ENCODE results near the gene GALR2. TPM values are rescaled to one million over a fixed set of nuclear protein-coding genes. Genes with fewer than 3 reads are reported as not detected.

The GALR2 gene
- total and polyA plus RNA-seq, 2 experiments from 2014 or later: 0.18 TPM; not detected in 1

GRCh38 chr17:76121932-76122430 lies 47.4 kb downstream of the GALR2 start:
- no peaks in the 10 kb centered on the region for H3K79me2 ChIP-seq (ENCODE audit: insufficient read depth)
- no peaks in the 10 kb centered on the region for H4K20me1 ChIP-seq (ENCODE audit: insufficient read depth)
- in situ Hi-C loops (cut with MboI): loop anchor here (5.0 kb wide), 1 partner anchor 165 kb away; no protein-coding TSS in a partner anchor
- H3K4me1 ChIP-seq (ENCODE audit: insufficient read depth): no peaks in the 10 kb centered on the region
- H2AFZ ChIP-seq: peak overlapping the region; percentile 96
- no peak overlapping the region for H3K27ac ChIP-seq
- TF ChIP-seq EZH2 (IDR thresholded peaks at IDR 0.05; ENCODE audit: insufficient read depth, poor library complexity, severe bottlenecking) (no peak), EZH2phosphoT487 (IDR thresholded peaks at IDR 0.05; ENCODE audit: insufficient read depth, low read depth) (no peak)
- no peaks in the 10 kb centered on the region for H3K9me2 ChIP-seq (ENCODE audit: insufficient read depth)
- WGBS, 2 experiments (ENCODE audit: low coverage in 1 of 2, low lambda C conversion rate in 2 of 2, missing lambda C conversion rate in 2 of 2): 38 to 42% methylated on average over 31 to 39 of the region's 42 CpGs
- H3K4me2 ChIP-seq (ENCODE audit: unreplicated experiment): peak overlapping the region; percentile 74
- no peaks in the 10 kb centered on the region for H3F3A ChIP-seq (ENCODE audit: insufficient read depth)
- H3K4me3 ChIP-seq: peak overlapping the region; percentile 47; the same call in 1 of the 2 replicates
- no peaks in the 10 kb centered on the region for H3K36me3 ChIP-seq (ENCODE audit: low read depth)
- H3K9ac ChIP-seq: peak overlapping the region; percentile 81
- no peaks in the 10 kb centered on the region for H3K27me3 ChIP-seq (replicated peaks; ENCODE audit: insufficient read depth)
- no peaks in the 10 kb centered on the region for H3K9me3 ChIP-seq (ENCODE audit: low read depth)
- peak; percentile 36 for DNase-seq

GRCh38 chr17:76122431-76123190 lies 48.0 kb downstream of the GALR2 start:
- Histone ChIP-seq H3K9ac (no peak overlapping the region), H3K9me2 (ENCODE audit: insufficient read depth) (no peaks in the 10 kb centered on the region), H3K27ac (no peak overlapping the region), H4K20me1 (ENCODE audit: insufficient read depth) (no peaks in the 10 kb centered on the region), H2AFZ (peak overlapping the region; percentile 96; the same call in 1 of the 2 replicates), H3K36me3 (ENCODE audit: low read depth) (no peaks in the 10 kb centered on the region), H3K27me3 (replicated peaks; ENCODE audit: insufficient read depth) (no peaks in the 10 kb centered on the region), H3K4me2 (ENCODE audit: unreplicated experiment) (no peak overlapping the region), H3K79me2 (ENCODE audit: insufficient read depth) (no peaks in the 10 kb centered on the region), H3K4me3 (no peak overlapping the region), H3F3A (ENCODE audit: insufficient read depth) (no peaks in the 10 kb centered on the region), H3K4me1 (ENCODE audit: insufficient read depth) (no peaks in the 10 kb centered on the region), H3K9me3 (ENCODE audit: low read depth) (no peaks in the 10 kb centered on the region)
- 90 to 91% methylated on average over 20 to 22 of the region's 24 CpGs for WGBS, 2 experiments (ENCODE audit: low coverage in 1 of 2, low lambda C conversion rate in 2 of 2, missing lambda C conversion rate in 2 of 2)
- in situ Hi-C loops (cut with MboI): loop anchor here (5.0 kb wide), 1 partner anchor 165 kb away; no protein-coding TSS in a partner anchor
- TF ChIP-seq EZH2 (IDR thresholded peaks at IDR 0.05; ENCODE audit: insufficient read depth, poor library complexity, severe bottlenecking): no peak
- TF ChIP-seq EZH2phosphoT487 (IDR thresholded peaks at IDR 0.05; ENCODE audit: insufficient read depth, low read depth): no peak
- DNase-seq: no peak

- H3K4me2 ChIP-seq (ENCODE audit: unreplicated experiment): no peak overlapping the region
- H3F3A ChIP-seq (ENCODE audit: insufficient read depth): no peaks in the 10 kb centered on the region
- H3K9me3 ChIP-seq (ENCODE audit: low read depth): no peaks in the 10 kb centered on the region
- no peaks in the 10 kb centered on the region for H3K4me1 ChIP-seq (ENCODE audit: insufficient read depth)
- no peaks in the 10 kb centered on the region for H3K27me3 ChIP-seq (replicated peaks; ENCODE audit: insufficient read depth)
- H3K79me2 ChIP-seq (ENCODE audit: insufficient read depth): no peaks in the 10 kb centered on the region
- no peak for TF ChIP-seq EZH2 (IDR thresholded peaks at IDR 0.05; ENCODE audit: insufficient read depth, poor library complexity, severe bottlenecking)
- no peak for TF ChIP-seq EZH2phosphoT487 (IDR thresholded peaks at IDR 0.05; ENCODE audit: insufficient read depth, low read depth)
- in situ Hi-C loops (cut with MboI): loop anchor here (5.0 kb wide), 1 partner anchor 164 kb away; no protein-coding TSS in a partner anchor
- no peaks in the 10 kb centered on the region for H3K9me2 ChIP-seq (ENCODE audit: insufficient read depth)
- no peak overlapping the region for H3K4me3 ChIP-seq
- no peak overlapping the region for H3K27ac ChIP-seq
- WGBS, 2 experiments (ENCODE audit: low coverage in 1 of 2, low lambda C conversion rate in 2 of 2, missing lambda C conversion rate in 2 of 2): 79 to 85% methylated on average over 5 of the region's 5 CpGs
- H3K36me3 ChIP-seq (ENCODE audit: low read depth): no peaks in the 10 kb centered on the region
- no peak for DNase-seq
- no peak overlapping the region for H3K9ac ChIP-seq
- H2AFZ ChIP-seq: no peak overlapping the region
- H4K20me1 ChIP-seq (ENCODE audit: insufficient read depth): no peaks in the 10 kb centered on the region
Observed at GRCh38 chr17:76123191-76123499, 48.6 kb downstream of the GALR2 start.

GRCh38 chr17:76123749-76124581 lies 49.4 kb downstream of the GALR2 start:
- no peaks in the 10 kb centered on the region for H3K79me2 ChIP-seq (ENCODE audit: insufficient read depth)
- no peak overlapping the region for H3K4me3 ChIP-seq
- no peaks in the 10 kb centered on the region for H3K9me3 ChIP-seq (ENCODE audit: low read depth)
- 65 to 71% methylated on average over 9 of the region's 9 CpGs for WGBS, 2 experiments (ENCODE audit: low coverage in 1 of 2, low lambda C conversion rate in 2 of 2, missing lambda C conversion rate in 2 of 2)
- no peak for TF ChIP-seq EZH2 (IDR thresholded peaks at IDR 0.05; ENCODE audit: insufficient read depth, poor library complexity, severe bottlenecking)
- TF ChIP-seq EZH2phosphoT487 (IDR thresholded peaks at IDR 0.05; ENCODE audit: insufficient read depth, low read depth): no peak
- no peak for DNase-seq
- no peaks in the 10 kb centered on the region for H4K20me1 ChIP-seq (ENCODE audit: insufficient read depth)
- no peak overlapping the region for H3K27ac ChIP-seq
- no peak overlapping the region for H3K4me2 ChIP-seq (ENCODE audit: unreplicated experiment)
- in situ Hi-C loops (cut with MboI): loop anchor here (5.0 kb wide), 1 partner anchor 163 kb away; no protein-coding TSS in a partner anchor
- no peak overlapping the region for H3K9ac ChIP-seq
- no peak overlapping the region for H2AFZ ChIP-seq
- no peaks in the 10 kb centered on the region for H3K36me3 ChIP-seq (ENCODE audit: low read depth)
- H3F3A ChIP-seq (ENCODE audit: insufficient read depth): no peaks in the 10 kb centered on the region
- H3K27me3 ChIP-seq (replicated peaks; ENCODE audit: insufficient read depth): no peaks in the 10 kb centered on the region
- no peaks in the 10 kb centered on the region for H3K4me1 ChIP-seq (ENCODE audit: insufficient read depth)
- H3K9me2 ChIP-seq (ENCODE audit: insufficient read depth): no peaks in the 10 kb centered on the region
